Panc1 (cell line): ENCODE data around the gene LIPJ. TPM values are rescaled to one million over a fixed set of nuclear protein-coding genes. Genes with fewer than 3 reads are reported as not detected.

Experiments used
- ATAC-seq: fragments of 200-7000 bp; cut with Tn5 transposase; 2 replicates; pipeline ENCODE4 v1.9.1; 2020; ENCODE audit warnings: mild to moderate bottlenecking, moderate library complexity
- BruUV-seq: library from RNA; stranded (reverse); fragments of 400-500 nt; replicated peaks from 2 replicates; lab custom pipeline; 2021; lab: Mats Ljungman, UMichigan
- CTCF ChIA-PET: fragments of 300-600 bp; sonication (Branson Sonifier 250); formaldehyde crosslinking; loops from one replicate; lab custom pipeline; 2022; ENCODE audit warnings: antibody characterized with exemption; lab: Charles Lee
- POLR2A ChIA-PET: fragments of 300-600 bp; sonication (Branson Sonifier 250); formaldehyde crosslinking; loops from one replicate; lab custom pipeline; 2022; ENCODE audit warnings: antibody characterized with exemption; lab: Charles Lee
- DNase-seq: peaks from one replicate; pipeline ENCODE4 v3.0.0-alpha.2; 2010; ENCODE audit warnings: low read depth, low spot score
- H3K27ac ChIP-seq: 2 replicates; pipeline ENCODE4 v1.5.1; 2011; ENCODE audit warnings: mild to moderate bottlenecking, low read length, inconsistent platforms
- H3K27me3 ChIP-seq: fragments of 200-500 bp; sonication (Bioruptor generic); 2 replicates; pipeline ENCODE4 v1.6.0; 2014; ENCODE audit warnings: low read length, inconsistent platforms; ENCODE audit not compliant: control insufficient read depth, insufficient read depth
- H3K36me3 ChIP-seq: fragments of 200-500 bp; sonication (Bioruptor generic); 2 replicates; pipeline ENCODE4 v1.5.1; 2014; ENCODE audit warnings: inconsistent platforms, mild to moderate bottlenecking, low read length, moderate library complexity; ENCODE audit not compliant: control insufficient read depth, insufficient read depth
- H3K4me1 ChIP-seq: 2 replicates; pipeline ENCODE4 v1.5.1; 2011; ENCODE audit warnings: inconsistent platforms, mild to moderate bottlenecking, low read length, moderate library complexity; ENCODE audit not compliant: control insufficient read depth, insufficient read depth
- H3K4me3 ChIP-seq, 2 experiments: 2 replicates each; pipeline ENCODE4 v1.5.1; 2011 to 2012; ENCODE audit warnings: low read depth in 2 of 2, low read length in 2 of 2, mild to moderate bottlenecking in 2 of 2, inconsistent platforms in 1 of 2, moderate library complexity in 1 of 2
- H3K9me3 ChIP-seq: fragments of 200-500 bp; sonication (Bioruptor generic); 2 replicates; pipeline ENCODE4 v1.5.1; 2014; ENCODE audit warnings: low read depth, mild to moderate bottlenecking, inconsistent platforms, low read length, moderate library complexity; ENCODE audit not compliant: control insufficient read depth, insufficient read depth
- CTCF ChIP-seq: fragments of 450-650 bp; IDR thresholded peaks from 2 replicates; pipeline ENCODE4 v1.5.1; 2017; ENCODE audit warnings: mild to moderate bottlenecking
- POLR2AphosphoS5 ChIP-seq: IDR thresholded peaks from 2 replicates; pipeline ENCODE4 v1.6.1; 2012; ENCODE audit warnings: mild to moderate bottlenecking, low read depth, low read length, moderate library complexity
- SIN3A ChIP-seq: IDR thresholded peaks from 2 replicates; pipeline ENCODE4 v1.6.1; 2012; ENCODE audit warnings: low read depth, mild to moderate bottlenecking, low read length, moderate library complexity, borderline replicate concordance; ENCODE audit not compliant: insufficient read depth
- TCF7L2 ChIP-seq: IDR thresholded peaks from 2 replicates; pipeline ENCODE4 v1.6.1; 2011; ENCODE audit warnings: mild to moderate bottlenecking, low read depth, low read length, inconsistent platforms
- in situ Hi-C: cut with HindIII; loops from 2 replicates; pipeline ENCODE4 v1.10.0; 2016; ENCODE audit warnings: low sequenced_read_pairs, low pct_unique_long_range_greater_than_20kb
- intact Hi-C: fragments of 100-400 bp; cut with micrococcal nuclease; formaldehyde crosslinking; loops from one replicate; pipeline ENCODE4 v1.10.0; 2022; ENCODE audit not compliant: unreplicated experiment
- total RNA-seq: library from RNA; stranded (reverse); gene quantifications from one replicate; pipeline ENCODE4 v1.2.1, GENCODE V29; 2021; ENCODE audit not compliant: unreplicated experiment
- TF ChIP-seq, protein P1 (sequence below), 2 experiments: IDR thresholded peaks; 2 replicates each; pipeline ENCODE4 v1.6.1; 2011 to 2012; ENCODE audit warnings: low read depth in 2 of 2, control low read depth in 1 of 2, low read length in 1 of 2, mild to moderate bottlenecking in 1 of 2, moderate library complexity in 1 of 2; ENCODE audit not compliant: insufficient read depth in 1 of 2

The LIPJ gene
- total RNA-seq, 1 experiment from 2014 or later: not detected

DNA sequence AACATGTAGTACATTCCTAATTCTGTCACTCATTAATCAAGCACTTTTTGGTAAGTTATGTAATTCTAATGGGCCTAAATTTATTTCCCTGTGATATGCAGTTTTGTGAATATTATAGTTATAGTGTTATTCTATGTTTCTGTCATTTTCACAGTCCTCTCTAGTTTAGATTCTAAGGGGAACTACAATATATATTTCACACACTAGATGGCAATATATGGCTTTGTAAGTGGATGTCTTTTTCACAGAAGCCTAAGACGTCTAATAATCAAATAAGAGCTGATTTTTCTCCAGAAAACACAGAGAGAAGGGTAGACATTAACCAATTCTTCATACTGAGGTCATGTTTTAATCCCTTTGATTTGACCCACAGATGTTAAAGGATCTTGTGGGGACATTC lies 21.5 kb upstream of the LIPJ start:
- TF ChIP-seq CTCF: peak; percentile 59; the same call in 1 of the 2 replicates
- TF ChIP-seq, protein P1, sequence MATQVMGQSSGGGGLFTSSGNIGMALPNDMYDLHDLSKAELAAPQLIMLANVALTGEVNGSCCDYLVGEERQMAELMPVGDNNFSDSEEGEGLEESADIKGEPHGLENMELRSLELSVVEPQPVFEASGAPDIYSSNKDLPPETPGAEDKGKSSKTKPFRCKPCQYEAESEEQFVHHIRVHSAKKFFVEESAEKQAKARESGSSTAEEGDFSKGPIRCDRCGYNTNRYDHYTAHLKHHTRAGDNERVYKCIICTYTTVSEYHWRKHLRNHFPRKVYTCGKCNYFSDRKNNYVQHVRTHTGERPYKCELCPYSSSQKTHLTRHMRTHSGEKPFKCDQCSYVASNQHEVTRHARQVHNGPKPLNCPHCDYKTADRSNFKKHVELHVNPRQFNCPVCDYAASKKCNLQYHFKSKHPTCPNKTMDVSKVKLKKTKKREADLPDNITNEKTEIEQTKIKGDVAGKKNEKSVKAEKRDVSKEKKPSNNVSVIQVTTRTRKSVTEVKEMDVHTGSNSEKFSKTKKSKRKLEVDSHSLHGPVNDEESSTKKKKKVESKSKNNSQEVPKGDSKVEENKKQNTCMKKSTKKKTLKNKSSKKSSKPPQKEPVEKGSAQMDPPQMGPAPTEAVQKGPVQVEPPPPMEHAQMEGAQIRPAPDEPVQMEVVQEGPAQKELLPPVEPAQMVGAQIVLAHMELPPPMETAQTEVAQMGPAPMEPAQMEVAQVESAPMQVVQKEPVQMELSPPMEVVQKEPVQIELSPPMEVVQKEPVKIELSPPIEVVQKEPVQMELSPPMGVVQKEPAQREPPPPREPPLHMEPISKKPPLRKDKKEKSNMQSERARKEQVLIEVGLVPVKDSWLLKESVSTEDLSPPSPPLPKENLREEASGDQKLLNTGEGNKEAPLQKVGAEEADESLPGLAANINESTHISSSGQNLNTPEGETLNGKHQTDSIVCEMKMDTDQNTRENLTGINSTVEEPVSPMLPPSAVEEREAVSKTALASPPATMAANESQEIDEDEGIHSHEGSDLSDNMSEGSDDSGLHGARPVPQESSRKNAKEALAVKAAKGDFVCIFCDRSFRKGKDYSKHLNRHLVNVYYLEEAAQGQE (IDR thresholded peaks at IDR 0.05; ENCODE audit: insufficient read depth in 1 of 2, low read depth in 2 of 2, low read length in 1 of 2): no peak
- no peaks in the 10 kb centered on the region for H3K36me3 ChIP-seq
- H3K27me3 ChIP-seq: no peaks in the 10 kb centered on the region
- intact Hi-C loops (loop anchor here (1.0 to 2.0 kb wide), 2 partner anchors 245 to 368 kb away; no protein-coding TSS in a partner anchor), in situ Hi-C loops (no loop called here)
- BruUV-seq: no TSS peak
- H3K27ac ChIP-seq: no peak overlapping the region; the same call in 1 of the 2 replicates
- CTCF ChIA-PET: interaction anchor here (0.8 to 1.2 kb wide), 4 partner anchors 24 to 422 kb away, joined by 3 to 10 read pairs (median 5); no protein-coding TSS in a partner anchor
- no peak for DNase-seq
- no peaks in the 10 kb centered on the region for H3K4me1 ChIP-seq
- POLR2A ChIA-PET: no interaction called here
- peak; percentile 91 for ATAC-seq
- no peaks in the 10 kb centered on the region; the same call in 1 of the 2 replicates for H3K9me3 ChIP-seq
- no peak overlapping the region for H3K4me3 ChIP-seq

DNA sequence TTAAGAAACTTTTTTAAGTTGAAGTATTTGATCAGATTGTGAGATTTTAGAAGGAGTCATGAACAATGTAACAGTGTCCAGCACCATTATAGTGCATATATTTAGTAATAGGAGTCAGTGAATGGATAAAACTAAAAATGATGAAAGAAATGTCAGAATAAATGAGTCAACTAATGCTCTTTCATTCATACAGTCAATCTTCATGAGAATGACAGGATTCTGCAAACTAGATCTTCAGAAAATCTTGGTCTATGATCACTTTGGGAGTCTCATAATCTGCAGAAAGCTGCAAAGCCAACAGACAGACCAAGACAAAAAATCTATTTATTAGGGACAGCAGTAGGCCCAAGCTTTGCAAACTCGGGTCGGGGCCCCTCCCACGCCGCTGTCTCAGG lies 4.2 kb upstream of the LIPJ start:
- TF ChIP-seq, protein P1 (IDR thresholded peaks at IDR 0.05; ENCODE audit: insufficient read depth in 1 of 2, low read depth in 2 of 2, low read length in 1 of 2): no peak
- TF ChIP-seq SIN3A: no peak
- no peak for TF ChIP-seq POLR2AphosphoS5
- TF ChIP-seq TCF7L2: no peak
- no peak for TF ChIP-seq CTCF
- DNase-seq (no peak), ATAC-seq (peak; percentile 6; the same call in 1 of the 2 replicates)
- H3K27me3 ChIP-seq: 0 out of 2 replicates have a peak, but pooled peaks cover 2% of the 10 kb centered on the region
- no peaks in the 10 kb centered on the region for H3K9me3 ChIP-seq
- BruUV-seq: no TSS peak
- intact Hi-C loops: no loop called here
- CTCF ChIA-PET: interaction anchor here (0.7 to 1.2 kb wide), 4 partner anchors 146 to 1515 kb away, joined by 4 to 9 read pairs (median 6); no protein-coding TSS in a partner anchor
- peaks cover 5% of the 10 kb centered on the region for H3K4me1 ChIP-seq
- H3K27ac ChIP-seq: peak overlapping the region; percentile 93
- H3K36me3 ChIP-seq: no peaks in the 10 kb centered on the region
- POLR2A ChIA-PET: interaction anchor here (0.5 to 0.7 kb wide), 2 partner anchors 112 to 719 kb away, joined by 6 to 13 read pairs; partner anchors contain the start of genes KLLN and PTEN
- in situ Hi-C loops: no loop called here
- peak overlapping the region; percentile 74 to 78 for H3K4me3 ChIP-seq
